PC-9 (cell line): ENCODE data around the gene MYLK. TPM values are rescaled to one million over a fixed set of nuclear protein-coding genes. Genes with fewer than 3 reads are reported as not detected.

ENCODE experiments used
- BruUV-seq: library from RNA; stranded (reverse); fragments of 400-500 nt; replicated peaks from 2 replicates; lab custom pipeline; 2021; lab: Mats Ljungman, UMichigan
- CTCF ChIA-PET: fragments of 300-600 bp; sonication (Branson Sonifier 250); formaldehyde crosslinking; loops from one replicate; lab custom pipeline; 2022; ENCODE audit warnings: antibody characterized with exemption; lab: Charles Lee
- POLR2A ChIA-PET: fragments of 300-600 bp; sonication (Branson Sonifier 250); formaldehyde crosslinking; loops from one replicate; lab custom pipeline; 2022; ENCODE audit warnings: antibody characterized with exemption; ENCODE audit not compliant: unreplicated experiment; lab: Charles Lee
- DNase-seq, 2 experiments: peaks; one replicate each; pipeline versions ENCODE4 v3.0.0 to v3.0.0-alpha.2; 2015 to 2022; ENCODE audit warnings: mixed read lengths in 1 of 2
- H2AFZ ChIP-seq: fragments of 200-600 bp; sonication (generic); 2 replicates; pipeline ENCODE4 v1.8.1; 2017; ENCODE audit warnings: antibody characterized with exemption
- H3F3A ChIP-seq: fragments of 200-600 bp; sonication (generic); 2 replicates; pipeline ENCODE4 v1.8.1; 2017; ENCODE audit warnings: antibody characterized with exemption, mild to moderate bottlenecking, low read depth; ENCODE audit not compliant: insufficient read depth
- H3K27ac ChIP-seq: fragments of 200-600 bp; sonication (generic); 2 replicates; pipeline ENCODE4 v1.6.1; 2016; ENCODE audit warnings: mixed run types
- H3K27me3 ChIP-seq: fragments of 200-600 bp; sonication (generic); 2 replicates; pipeline ENCODE4 v1.6.1; 2016; ENCODE audit warnings: low read depth, mixed run types; ENCODE audit not compliant: insufficient read depth
- H3K36me3 ChIP-seq: fragments of 200-600 bp; sonication (generic); 2 replicates; pipeline ENCODE4 v1.6.1; 2016; ENCODE audit warnings: low read depth, mixed run types
- H3K4me1 ChIP-seq: fragments of 200-600 bp; sonication (generic); replicated peaks from 2 replicates; pipeline ENCODE4 v1.6.1; 2016; ENCODE audit warnings: mixed run types; ENCODE audit not compliant: insufficient read depth
- H3K4me2 ChIP-seq: fragments of 200-600 bp; sonication (generic); 2 replicates; pipeline ENCODE4 v1.6.1; 2017; ENCODE audit warnings: mixed run types
- H3K4me3 ChIP-seq: fragments of 200-600 bp; sonication (generic); 2 replicates; pipeline ENCODE4 v1.6.1; 2016; ENCODE audit warnings: mixed run types
- H3K79me2 ChIP-seq: fragments of 200-600 bp; sonication (generic); 2 replicates; pipeline ENCODE4 v1.6.1; 2017; ENCODE audit warnings: low read depth, mixed run types
- H3K9me2 ChIP-seq: fragments of 200-600 bp; sonication (generic); 2 replicates; pipeline ENCODE4 v1.8.1; 2017; ENCODE audit warnings: mild to moderate bottlenecking; ENCODE audit not compliant: insufficient read depth
- H3K9me3 ChIP-seq: fragments of 200-600 bp; sonication (generic); 2 replicates; pipeline ENCODE4 v1.8.1; 2016; ENCODE audit warnings: low read depth; ENCODE audit not compliant: insufficient read depth
- H4K20me1 ChIP-seq: fragments of 200-600 bp; sonication (generic); 2 replicates; pipeline ENCODE4 v1.8.1; 2017; ENCODE audit not compliant: insufficient read depth
- EZH2 ChIP-seq: fragments of 200-600 bp; sonication (generic); IDR thresholded peaks from 2 replicates; pipeline ENCODE4 v1.8.0; 2017; ENCODE audit warnings: antibody characterized with exemption, low read depth
- intact Hi-C: fragments of 100-400 bp; cut with micrococcal nuclease; formaldehyde crosslinking; loops from one replicate; pipeline ENCODE4 v1.10.0; 2022; ENCODE audit not compliant: unreplicated experiment
- total RNA-seq: library from RNA; stranded (reverse); gene quantifications from 2 replicates; pipeline ENCODE4 v1.2.3, GENCODE V29; 2021
- TF ChIP-seq, protein P1 (sequence below): fragments of 200-600 bp; sonication (generic); conservative IDR thresholded peaks from 2 replicates; pipeline ENCODE4 v1.6.1; 2017; ENCODE audit warnings: mixed run types, antibody characterized with exemption, mild to moderate bottlenecking, moderate library complexity

Gene MYLK
- total RNA-seq, 1 experiment from 2014 or later = 0.72 TPM

- no peak overlapping the region for H2AFZ ChIP-seq
- intact Hi-C loops = loop anchor here (1.0 to 5.0 kb wide), 2 partner anchors 159 to 229 kb away; no protein-coding TSS in a partner anchor
- TF ChIP-seq EZH2 = no peak
- TF ChIP-seq, protein P1, sequence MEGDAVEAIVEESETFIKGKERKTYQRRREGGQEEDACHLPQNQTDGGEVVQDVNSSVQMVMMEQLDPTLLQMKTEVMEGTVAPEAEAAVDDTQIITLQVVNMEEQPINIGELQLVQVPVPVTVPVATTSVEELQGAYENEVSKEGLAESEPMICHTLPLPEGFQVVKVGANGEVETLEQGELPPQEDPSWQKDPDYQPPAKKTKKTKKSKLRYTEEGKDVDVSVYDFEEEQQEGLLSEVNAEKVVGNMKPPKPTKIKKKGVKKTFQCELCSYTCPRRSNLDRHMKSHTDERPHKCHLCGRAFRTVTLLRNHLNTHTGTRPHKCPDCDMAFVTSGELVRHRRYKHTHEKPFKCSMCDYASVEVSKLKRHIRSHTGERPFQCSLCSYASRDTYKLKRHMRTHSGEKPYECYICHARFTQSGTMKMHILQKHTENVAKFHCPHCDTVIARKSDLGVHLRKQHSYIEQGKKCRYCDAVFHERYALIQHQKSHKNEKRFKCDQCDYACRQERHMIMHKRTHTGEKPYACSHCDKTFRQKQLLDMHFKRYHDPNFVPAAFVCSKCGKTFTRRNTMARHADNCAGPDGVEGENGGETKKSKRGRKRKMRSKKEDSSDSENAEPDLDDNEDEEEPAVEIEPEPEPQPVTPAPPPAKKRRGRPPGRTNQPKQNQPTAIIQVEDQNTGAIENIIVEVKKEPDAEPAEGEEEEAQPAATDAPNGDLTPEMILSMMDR = peak; percentile 61
- ChIA-PET POLR2A (no interaction called here), CTCF (no interaction called here)
- BruUV-seq = no TSS peak
- no peak for DNase-seq
- no peaks in the 10 kb centered on the region for H3F3A ChIP-seq
- H3K4me3 ChIP-seq = no peak overlapping the region
- H3K36me3 ChIP-seq = no peaks in the 10 kb centered on the region
- no peaks in the 10 kb centered on the region for H3K9me2 ChIP-seq
- no peak overlapping the region for H3K4me2 ChIP-seq
- no peaks in the 10 kb centered on the region for H3K9me3 ChIP-seq
- no peaks in the 10 kb centered on the region for H3K4me1 ChIP-seq
- H4K20me1 ChIP-seq = no peaks in the 10 kb centered on the region
- H3K79me2 ChIP-seq = no peaks in the 10 kb centered on the region
- no peak overlapping the region for H3K27ac ChIP-seq
- no peaks in the 10 kb centered on the region for H3K27me3 ChIP-seq
These were observed 3.1 kb downstream of the MYLK start for GRCh38 chr3:123880998-123881561.

DNA sequence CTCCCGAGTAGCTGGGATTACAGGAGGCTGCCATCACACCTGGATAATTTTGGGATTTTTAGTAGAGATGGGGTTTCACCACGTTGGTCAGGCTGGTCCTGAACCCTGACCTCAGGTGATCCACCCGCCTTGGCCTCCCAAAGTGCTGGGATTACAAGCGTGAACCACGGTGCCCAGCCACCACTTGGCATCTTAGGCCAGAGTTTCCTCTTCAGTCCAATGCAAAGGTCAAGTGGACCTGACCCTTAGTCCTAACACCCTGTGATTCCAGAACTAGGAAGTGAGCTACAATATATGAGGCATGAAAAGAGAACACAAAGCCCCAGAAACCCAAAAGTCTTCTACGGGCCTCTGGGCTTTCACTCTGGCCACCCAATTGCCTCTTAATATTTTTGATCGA, 5.3 kb downstream of the MYLK start:
- Histone ChIP-seq H3K9me2 (no peaks in the 10 kb centered on the region), H3K4me2 (no peak overlapping the region), H3K27ac (no peak overlapping the region), H2AFZ (no peak overlapping the region), H3K36me3 (no peaks in the 10 kb centered on the region), H3K4me1 (no peaks in the 10 kb centered on the region), H3K79me2 (no peaks in the 10 kb centered on the region), H3F3A (no peaks in the 10 kb centered on the region), H4K20me1 (no peaks in the 10 kb centered on the region), H3K9me3 (no peaks in the 10 kb centered on the region), H3K4me3 (no peak overlapping the region), H3K27me3 (no peaks in the 10 kb centered on the region)
- BruUV-seq = no TSS peak
- TF ChIP-seq EZH2 = no peak
- TF ChIP-seq, protein P1 = no peak
- ChIA-PET POLR2A (interaction anchor here (0.6 kb wide), 1 partner anchor 146 kb away, joined by 4 read pairs; no protein-coding TSS in a partner anchor), CTCF (no interaction called here)
- intact Hi-C loops = no loop called here
- DNase-seq = no peak

DNA sequence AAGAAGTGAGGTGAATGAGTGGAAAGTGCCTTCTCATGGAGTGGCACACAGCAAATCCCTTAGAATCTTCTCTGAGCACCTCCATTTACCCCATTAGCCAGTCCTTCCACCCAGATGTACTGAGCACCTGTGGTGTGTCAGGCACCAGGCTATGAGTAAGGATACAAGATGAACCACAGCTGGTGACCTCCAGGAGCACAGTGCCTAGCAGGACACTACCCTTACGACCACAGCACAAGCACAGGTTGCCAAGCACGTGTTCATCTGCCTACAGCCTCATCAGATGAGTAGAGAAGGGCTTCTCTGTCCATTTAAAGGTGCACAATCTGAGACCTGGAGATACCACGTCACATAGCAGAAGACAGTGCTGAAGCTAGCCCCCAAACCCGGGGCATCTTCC, 6.2 kb downstream of the MYLK start:
- no TSS peak for BruUV-seq
- intact Hi-C loops = no loop called here
- DNase-seq = no peak

More for the DNA sequence above, 6.2 kb downstream of the MYLK start:
- TF ChIP-seq, protein P1 = no peak
- no peak for TF ChIP-seq EZH2
- Histone ChIP-seq H3K27ac (no peak overlapping the region), H4K20me1 (no peaks in the 10 kb centered on the region), H3K79me2 (no peaks in the 10 kb centered on the region), H3K4me2 (no peak overlapping the region), H3K4me3 (no peak overlapping the region), H3K9me3 (no peaks in the 10 kb centered on the region), H3K9me2 (no peaks in the 10 kb centered on the region), H3K27me3 (no peaks in the 10 kb centered on the region), H3K36me3 (no peaks in the 10 kb centered on the region), H3K4me1 (no peaks in the 10 kb centered on the region), H2AFZ (no peak overlapping the region), H3F3A (no peaks in the 10 kb centered on the region)
- CTCF ChIA-PET = no interaction called here
- POLR2A ChIA-PET = no interaction called here
